ENCODE measurements around the gene SBF2. TPM values are rescaled to one million over a fixed set of nuclear protein-coding genes. Genes with fewer than 3 reads are reported as not detected.

SBF2 gene
- total and polyA plus RNA-seq, 4 experiments from 2014 or later = 0.50 to 15.4 (median 10.2) TPM

DNA sequence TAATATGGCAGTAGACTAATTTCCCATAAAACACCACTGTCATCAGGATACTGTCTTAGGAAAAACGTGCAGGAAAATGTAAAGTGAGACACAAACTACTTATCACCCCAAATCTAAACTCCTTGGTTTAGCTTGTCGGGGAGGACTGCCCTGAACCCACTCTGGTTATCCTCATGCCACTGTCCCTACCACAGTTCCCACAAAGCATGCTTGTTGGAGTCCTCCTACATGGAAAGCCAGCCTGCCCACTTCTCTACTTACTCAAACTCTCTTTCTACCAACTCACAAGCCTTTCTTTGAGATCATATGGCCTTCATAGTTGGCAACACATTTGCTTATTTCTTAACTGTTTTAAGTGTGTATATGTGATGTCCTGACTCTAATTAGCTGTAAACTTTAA, 451.1 kb downstream of the SBF2 start:
- no peaks in the 10 kb centered on the region for H3K9me3 ChIP-seq (ENCODE audit: control insufficient read depth in 1 of 2, low read length in 2 of 2)
- Mint-ChIP-seq H3K4me1 (peaks cover 23 to 48% (median 34%) of the 10 kb centered on the region in 4 donors), H3K9me3 (no peaks in the 10 kb centered on the region), H3K4me3 (peak overlapping the region in 3 of 8 donors; percentile 9 to 52 (median 25)), H3K27me3 (no peaks in the 10 kb centered on the region), H3K36me3 (peaks cover 35 to 50% of the 10 kb centered on the region in 2 donors), H3K27ac (peak overlapping the region in 2 of 7 donors; percentile 5 to 17)
- ChIA-PET POLR2A (ENCODE audit: partially characterized antibody) (no interaction called here), CTCF (ENCODE audit: partially characterized antibody) (interaction anchor here (0.9 to 1.5 kb wide), 2 partner anchors 8 to 18 kb away, joined by 3 read pairs; no protein-coding TSS in a partner anchor)
- no peak overlapping the region for H3K4me3 ChIP-seq (ENCODE audit: low read length in 2 of 2)
- no peaks in the 10 kb centered on the region for H3K27me3 ChIP-seq (ENCODE audit: insufficient read depth, low read length)
- H3K27ac ChIP-seq (ENCODE audit: low read depth, low read length) = no peak overlapping the region
- intact Hi-C loops (cut with micrococcal nuclease) = no loop called here
- no peak for DNase-seq
- no peaks in the 10 kb centered on the region for H3K36me3 ChIP-seq (ENCODE audit: insufficient read depth, low read length)
- H3K4me1 ChIP-seq (ENCODE audit: insufficient read depth, low read length) = peaks cover 36% of the 10 kb centered on the region

DNA sequence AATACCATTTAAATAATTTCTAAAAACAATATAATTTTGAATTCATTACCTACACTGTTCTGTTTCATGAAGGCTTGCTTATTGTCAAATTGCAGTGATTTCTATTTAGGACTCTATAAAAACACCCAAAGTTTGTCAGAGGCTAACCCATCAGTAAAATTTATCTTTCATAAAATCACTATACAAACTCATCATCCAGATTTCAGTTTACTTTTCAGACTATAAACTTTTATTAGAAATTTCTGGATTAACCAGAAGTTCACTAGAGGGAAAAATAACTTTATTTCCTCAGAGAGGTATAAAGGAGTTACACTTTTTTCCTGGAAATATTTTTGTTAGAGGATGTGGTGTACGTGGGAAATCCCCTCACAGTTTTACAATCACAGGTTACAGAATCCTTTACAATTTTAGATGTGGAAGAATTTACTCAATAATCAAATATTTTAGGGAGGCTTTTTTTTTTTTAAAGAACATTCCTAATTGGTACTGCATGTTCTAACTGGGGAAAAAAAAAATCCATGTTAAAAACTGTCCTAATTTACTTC, 453.5 kb downstream of the SBF2 start:
- Mint-ChIP-seq H3K4me1 (peaks cover 21 to 40% (median 31%) of the 10 kb centered on the region in 4 donors), H3K27ac (peak overlapping the region in 6 of 7 donors; percentile 16 to 70 (median 48)), H3K27me3 (no peaks in the 10 kb centered on the region), H3K4me3 (peak overlapping the region in 5 of 8 donors; percentile 39 to 72 (median 43)), H3K36me3 (peaks cover 19 to 35% of the 10 kb centered on the region in 2 donors), H3K9me3 (no peaks in the 10 kb centered on the region)
- no peak overlapping the region for H3K27ac ChIP-seq (ENCODE audit: low read depth, low read length)
- H3K4me3 ChIP-seq (ENCODE audit: low read length in 2 of 2) = no peak overlapping the region
- POLR2A ChIA-PET (ENCODE audit: partially characterized antibody) = no interaction called here
- H3K27me3 ChIP-seq (ENCODE audit: insufficient read depth, low read length) = no peaks in the 10 kb centered on the region
- DNase-seq = peak in 2 of 5 donors; percentile 10 to 18
- peaks cover 32% of the 10 kb centered on the region for H3K4me1 ChIP-seq (ENCODE audit: insufficient read depth, low read length)
- H3K36me3 ChIP-seq (ENCODE audit: insufficient read depth, low read length) = no peaks in the 10 kb centered on the region
- H3K9me3 ChIP-seq (ENCODE audit: control insufficient read depth in 1 of 2, low read length in 2 of 2) = no peaks in the 10 kb centered on the region
- intact Hi-C loops (cut with micrococcal nuclease) = no loop called here
- CTCF ChIA-PET (ENCODE audit: partially characterized antibody) = no interaction called here

DNA sequence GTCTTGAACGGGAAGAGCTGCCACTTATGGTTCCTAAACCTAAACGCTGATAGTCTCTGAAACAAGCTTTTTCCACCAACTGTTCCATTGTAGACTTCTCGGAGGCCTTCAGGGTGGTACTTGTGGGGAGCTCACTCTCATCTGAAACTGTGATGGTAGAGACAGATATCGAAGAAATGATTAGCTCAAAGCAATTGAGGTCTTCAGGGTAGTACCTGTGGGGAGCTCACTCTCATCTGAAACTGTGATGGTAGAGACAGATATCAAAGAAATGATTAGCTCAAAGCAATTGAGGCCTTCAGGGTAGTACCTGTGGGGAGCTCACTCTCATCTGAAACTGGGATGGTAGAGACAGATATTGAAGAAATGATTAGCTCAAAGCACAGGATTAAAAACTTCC, 454.5 kb downstream of the SBF2 start:
- H3K36me3 ChIP-seq (ENCODE audit: insufficient read depth, low read length) = no peaks in the 10 kb centered on the region
- H3K27me3 ChIP-seq (ENCODE audit: insufficient read depth, low read length) = no peaks in the 10 kb centered on the region
- H3K9me3 ChIP-seq (ENCODE audit: control insufficient read depth in 1 of 2, low read length in 2 of 2) = no peaks in the 10 kb centered on the region
- H3K4me3 Mint-ChIP-seq = peak overlapping the region in 7 of 8 donors; percentile 4 to 55 (median 31)
- H3K27me3 Mint-ChIP-seq = no peaks in the 10 kb centered on the region
- intact Hi-C loops (cut with micrococcal nuclease) = no loop called here
- H3K36me3 Mint-ChIP-seq = peaks cover 15 to 30% of the 10 kb centered on the region in 2 donors
- peaks cover 21 to 40% (median 31%) of the 10 kb centered on the region in 4 donors for H3K4me1 Mint-ChIP-seq
- no peak for DNase-seq
- H3K27ac ChIP-seq (ENCODE audit: low read depth, low read length) = no peak overlapping the region
- H3K4me1 ChIP-seq (ENCODE audit: insufficient read depth, low read length) = peaks cover 32% of the 10 kb centered on the region
- no peaks in the 10 kb centered on the region for H3K9me3 Mint-ChIP-seq
- CTCF ChIA-PET (ENCODE audit: partially characterized antibody) = no interaction called here
- H3K27ac Mint-ChIP-seq = peak overlapping the region in 5 of 7 donors; percentile 33 to 81 (median 47)
- POLR2A ChIA-PET (ENCODE audit: partially characterized antibody) = interaction anchor here (0.6 kb wide), 1 partner anchor 952 kb away, joined by 3 read pairs; no protein-coding TSS in a partner anchor
- no peak overlapping the region for H3K4me3 ChIP-seq (ENCODE audit: low read length in 2 of 2)

DNA sequence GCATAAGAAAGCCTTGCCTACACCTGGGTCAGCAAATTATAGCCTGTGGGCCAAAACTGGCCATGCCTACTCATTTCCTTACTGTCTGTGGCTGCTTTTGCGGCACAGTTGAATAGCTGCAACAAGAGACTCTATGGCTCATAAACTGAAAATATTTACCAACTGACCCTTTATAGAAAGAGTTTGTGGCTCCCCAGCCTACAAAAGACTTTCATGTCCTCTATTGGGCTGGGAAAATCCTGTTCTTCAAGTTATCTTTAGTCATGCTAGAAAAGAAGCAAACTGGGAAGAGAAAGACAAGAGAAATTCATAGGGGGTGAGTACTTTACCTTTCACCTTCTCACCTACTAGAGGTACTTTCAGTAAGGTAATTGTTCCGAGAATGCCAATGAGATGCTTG, 455.1 kb downstream of the SBF2 start:
- H3K36me3 Mint-ChIP-seq = peaks cover 15 to 24% of the 10 kb centered on the region in 2 donors
- no peaks in the 10 kb centered on the region for H3K36me3 ChIP-seq (ENCODE audit: insufficient read depth, low read length)
- H3K4me3 Mint-ChIP-seq = peak overlapping the region in 5 of 8 donors; percentile 15 to 55 (median 34)
- no peaks in the 10 kb centered on the region for H3K27me3 Mint-ChIP-seq
- no peaks in the 10 kb centered on the region for H3K9me3 ChIP-seq (ENCODE audit: control insufficient read depth in 1 of 2, low read length in 2 of 2)
- H3K4me1 ChIP-seq (ENCODE audit: insufficient read depth, low read length) = peaks cover 32% of the 10 kb centered on the region
- no peaks in the 10 kb centered on the region for H3K27me3 ChIP-seq (ENCODE audit: insufficient read depth, low read length)
- peaks cover 21 to 40% (median 31%) of the 10 kb centered on the region in 4 donors for H3K4me1 Mint-ChIP-seq
- H3K4me3 ChIP-seq (ENCODE audit: low read length in 2 of 2) = no peak overlapping the region
- ChIA-PET POLR2A (ENCODE audit: partially characterized antibody) (no interaction called here), CTCF (ENCODE audit: partially characterized antibody) (no interaction called here)
- H3K9me3 Mint-ChIP-seq = no peaks in the 10 kb centered on the region
- no peak overlapping the region for H3K27ac ChIP-seq (ENCODE audit: low read depth, low read length)
- no peak for DNase-seq
- intact Hi-C loops (cut with micrococcal nuclease) = no loop called here
- peak overlapping the region in 1 of 7 donors; percentile 81 for H3K27ac Mint-ChIP-seq

DNA sequence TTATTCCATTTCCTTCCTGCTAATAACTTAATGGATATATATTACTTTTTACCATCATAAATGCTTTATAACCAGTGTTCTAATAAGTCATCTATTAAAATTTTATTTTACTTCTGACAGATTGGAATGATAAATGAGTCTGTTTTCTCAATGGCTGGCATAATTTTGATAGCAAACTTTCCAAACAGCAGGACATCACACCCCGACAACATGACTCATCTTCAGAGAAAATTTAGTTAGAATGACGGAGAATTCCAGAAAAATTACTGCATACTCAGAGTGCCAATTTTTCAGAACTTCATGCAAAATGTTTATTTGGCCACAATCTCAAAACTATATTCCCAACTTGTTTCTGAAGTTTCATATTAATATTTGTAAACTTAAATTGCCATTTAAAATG, 455.8 kb downstream of the SBF2 start:
- H3K4me3 Mint-ChIP-seq = no peak overlapping the region
- CTCF ChIA-PET (ENCODE audit: partially characterized antibody) = no interaction called here
- intact Hi-C loops (cut with micrococcal nuclease) = no loop called here

DNA sequence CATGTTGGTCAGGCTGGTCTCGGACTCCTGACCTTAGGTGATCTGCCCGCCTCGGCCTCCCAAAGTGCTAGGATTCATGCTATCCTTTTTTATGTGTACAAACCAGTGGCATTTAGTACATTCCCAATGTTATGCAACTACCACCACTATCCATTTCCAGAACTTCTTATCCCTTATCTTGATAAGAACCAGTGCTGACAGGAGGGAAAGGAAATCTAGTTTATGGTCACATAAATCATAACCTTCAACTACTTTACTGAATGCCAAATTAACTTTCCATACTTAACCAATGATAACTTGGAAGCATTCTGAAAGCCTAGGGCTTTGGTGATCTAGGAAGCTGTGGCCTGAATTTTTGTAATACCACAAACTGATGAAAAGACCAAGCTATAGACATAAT, 459.7 kb downstream of the SBF2 start:
- Mint-ChIP-seq H3K4me1 (peaks cover 4 to 6% (median 4%) of the 10 kb centered on the region in 4 donors), H3K36me3 (peaks cover 13 to 29% of the 10 kb centered on the region in 2 donors), H3K27ac (no peak overlapping the region), H3K9me3 (no peaks in the 10 kb centered on the region), H3K27me3 (no peaks in the 10 kb centered on the region), H3K4me3 (no peak overlapping the region)
- intact Hi-C loops (cut with micrococcal nuclease) = no loop called here
- Histone ChIP-seq H3K27me3 (ENCODE audit: insufficient read depth, low read length) (no peaks in the 10 kb centered on the region), H3K27ac (ENCODE audit: low read depth, low read length) (no peak overlapping the region), H3K4me1 (ENCODE audit: insufficient read depth, low read length) (peaks cover under 1% of the 10 kb centered on the region), H3K9me3 (ENCODE audit: control insufficient read depth in 1 of 2, low read length in 2 of 2) (no peaks in the 10 kb centered on the region), H3K36me3 (ENCODE audit: insufficient read depth, low read length) (no peaks in the 10 kb centered on the region), H3K4me3 (ENCODE audit: low read length in 2 of 2) (no peak overlapping the region)
- POLR2A ChIA-PET (ENCODE audit: partially characterized antibody) = no interaction called here
- CTCF ChIA-PET (ENCODE audit: partially characterized antibody) = interaction anchor here (1.0 kb wide), 1 partner anchor 9 kb away, joined by 3 read pairs; no protein-coding TSS in a partner anchor
- DNase-seq = no peak

More for the DNA sequence above, 455.8 kb downstream of the SBF2 start:
- Mint-ChIP-seq H3K4me1 (peaks cover 21 to 40% (median 31%) of the 10 kb centered on the region in 4 donors), H3K36me3 (peaks cover 15 to 24% of the 10 kb centered on the region in 2 donors), H3K9me3 (no peaks in the 10 kb centered on the region), H3K27ac (no peak overlapping the region), H3K27me3 (no peaks in the 10 kb centered on the region)
- no peaks in the 10 kb centered on the region for H3K27me3 ChIP-seq (ENCODE audit: insufficient read depth, low read length)
- no peak overlapping the region for H3K4me3 ChIP-seq (ENCODE audit: low read length in 2 of 2)
- peaks cover 32% of the 10 kb centered on the region for H3K4me1 ChIP-seq (ENCODE audit: insufficient read depth, low read length)
- no peaks in the 10 kb centered on the region for H3K9me3 ChIP-seq (ENCODE audit: control insufficient read depth in 1 of 2, low read length in 2 of 2)
- POLR2A ChIA-PET (ENCODE audit: partially characterized antibody) = no interaction called here
- H3K36me3 ChIP-seq (ENCODE audit: insufficient read depth, low read length) = no peaks in the 10 kb centered on the region
- no peak overlapping the region for H3K27ac ChIP-seq (ENCODE audit: low read depth, low read length)
- DNase-seq = no peak

DNA sequence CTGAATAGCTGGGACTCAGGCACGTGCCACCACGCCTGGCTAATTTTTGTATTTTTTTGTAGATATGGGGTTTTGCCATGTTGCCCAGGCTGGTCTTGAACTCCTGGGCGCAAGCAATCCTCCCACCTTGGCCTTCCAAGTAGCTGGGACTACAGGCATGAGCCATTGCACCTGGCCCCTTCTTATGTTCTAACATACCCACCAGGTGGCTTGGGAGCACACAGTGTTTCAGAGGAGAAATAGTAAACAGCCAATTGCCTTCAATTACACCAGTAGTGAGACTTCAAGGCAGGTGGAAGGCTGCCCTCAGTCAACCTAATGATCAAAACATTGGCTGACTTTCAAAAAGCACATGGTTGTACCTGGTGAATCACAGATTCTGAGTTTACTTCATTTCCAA, 462.9 kb downstream of the SBF2 start:
- Histone ChIP-seq H3K27me3 (ENCODE audit: insufficient read depth, low read length) (no peaks in the 10 kb centered on the region), H3K4me3 (ENCODE audit: low read length in 2 of 2) (no peak overlapping the region), H3K27ac (ENCODE audit: low read depth, low read length) (no peak overlapping the region), H3K36me3 (ENCODE audit: insufficient read depth, low read length) (no peaks in the 10 kb centered on the region), H3K4me1 (ENCODE audit: insufficient read depth, low read length) (no peaks in the 10 kb centered on the region), H3K9me3 (ENCODE audit: control insufficient read depth in 1 of 2, low read length in 2 of 2) (no peaks in the 10 kb centered on the region)
- no peak overlapping the region for H3K4me3 Mint-ChIP-seq
- H3K27ac Mint-ChIP-seq = no peak overlapping the region
- DNase-seq = no peak
- POLR2A ChIA-PET (ENCODE audit: partially characterized antibody) = no interaction called here
- no peaks in the 10 kb centered on the region for H3K4me1 Mint-ChIP-seq
- intact Hi-C loops (cut with micrococcal nuclease) = no loop called here
- peaks cover 14 to 17% of the 10 kb centered on the region in 2 donors for H3K36me3 Mint-ChIP-seq
- H3K9me3 Mint-ChIP-seq = no peaks in the 10 kb centered on the region
- CTCF ChIA-PET (ENCODE audit: partially characterized antibody) = no interaction called here
- no peaks in the 10 kb centered on the region for H3K27me3 Mint-ChIP-seq
